Right renal cortex interstitium (tissue), 3 donors: ENCODE data around the gene ZC3H12A. TPM values are rescaled to one million over a fixed set of nuclear protein-coding genes. Genes with fewer than 3 reads are reported as not detected.

Experiments used
- DNase-seq, 3 donors: peaks; one replicate each; pipeline ENCODE4 v3.0.0-alpha.2; 2013; ENCODE audit warnings: low read depth in 3 of 3, low spot score in 2 of 3
- polyA plus RNA-seq, 3 donors: library from polyadenylated mRNA; unstranded; fragments of 120-200 nt; gene quantifications; one replicate each; pipeline ENCODE4 v1.2.1, GENCODE V29; 2013; ENCODE audit not compliant: insufficient read length in 3 of 3

Gene ZC3H12A
- polyA plus RNA-seq, 3 donors: 1.1 to 2.1 (median 1.7) TPM

DNA sequence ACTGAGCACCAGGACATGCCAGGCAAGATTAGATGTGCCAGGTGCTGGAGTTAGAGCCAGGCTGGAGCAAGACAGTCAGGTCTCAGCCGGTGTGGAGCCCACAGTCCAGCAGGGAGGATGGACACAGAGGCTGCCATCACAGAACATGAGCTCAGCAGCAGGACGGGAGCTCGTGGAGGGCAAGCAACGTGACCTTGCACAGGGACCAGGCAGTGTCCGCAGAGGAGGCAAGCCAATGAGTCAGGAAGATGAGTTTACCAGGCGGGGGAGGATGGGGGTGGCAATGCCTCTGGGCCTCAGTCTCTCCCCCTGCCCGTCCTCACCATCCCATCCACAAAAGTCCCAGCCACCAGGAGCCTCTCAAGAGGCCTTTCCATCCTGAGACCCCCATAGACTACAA is 20.7 kb upstream of the ZC3H12A start:
- DNase-seq: no peak

DNA sequence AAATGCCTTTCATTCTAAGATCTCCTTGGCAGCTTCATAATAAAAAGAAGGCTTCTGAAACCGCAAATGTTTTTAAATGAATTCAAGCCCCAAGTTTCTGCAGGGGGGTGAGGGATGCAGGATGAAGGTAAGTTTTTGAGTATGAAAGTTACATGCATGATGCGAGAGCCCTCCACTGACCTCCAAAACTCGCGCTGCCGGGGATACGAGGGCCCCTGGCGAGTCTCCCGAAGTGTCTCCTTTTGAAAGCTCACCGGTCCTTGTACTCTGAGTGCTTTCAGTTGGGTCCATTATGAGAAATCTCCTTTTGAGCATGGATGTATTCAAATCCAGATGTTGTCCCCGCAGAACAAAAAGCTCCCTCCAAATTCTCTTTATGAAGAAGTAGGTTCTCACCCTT is 18.9 kb upstream of the ZC3H12A start:
- no peak for DNase-seq

DNA sequence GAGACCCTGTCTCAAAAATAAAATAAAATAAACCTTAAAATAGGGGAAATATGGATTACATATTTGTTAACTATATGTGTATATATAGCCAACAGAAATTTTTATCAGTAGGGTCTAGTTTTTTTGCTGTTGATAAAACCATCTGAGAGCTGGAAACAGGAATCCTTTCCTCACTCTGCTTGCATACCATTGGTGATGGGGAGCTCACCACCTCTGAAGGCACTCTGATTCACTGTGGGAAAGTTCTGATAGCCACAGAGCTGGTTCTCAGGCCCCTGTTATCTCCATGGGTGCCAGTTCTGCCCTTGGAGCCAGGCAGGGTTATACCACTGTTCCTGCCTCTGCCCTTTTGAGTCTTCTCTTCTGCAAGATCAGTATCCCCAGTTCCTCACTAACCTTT is 17.8 kb upstream of the ZC3H12A start:
- DNase-seq: no peak

DNA sequence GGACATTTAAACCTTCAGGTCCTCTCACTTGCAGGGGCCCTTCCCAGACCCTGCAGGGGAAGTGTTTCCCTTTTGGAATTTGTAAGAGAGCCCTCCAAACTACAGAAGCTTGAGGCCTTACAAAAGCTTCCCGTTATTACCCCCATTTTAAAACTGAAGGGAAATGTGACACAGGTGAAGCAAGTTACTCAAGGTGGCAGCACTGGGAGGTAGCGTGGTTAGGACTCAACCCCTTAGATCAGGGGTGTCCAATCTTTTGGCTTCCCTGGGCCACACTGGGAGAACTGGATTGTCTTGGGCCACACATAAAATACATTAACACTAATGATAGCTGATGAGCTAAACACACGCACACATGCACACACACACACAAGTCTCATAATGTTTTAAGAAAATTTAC is 15.8 kb upstream of the ZC3H12A start:
- DNase-seq: no peak

DNA sequence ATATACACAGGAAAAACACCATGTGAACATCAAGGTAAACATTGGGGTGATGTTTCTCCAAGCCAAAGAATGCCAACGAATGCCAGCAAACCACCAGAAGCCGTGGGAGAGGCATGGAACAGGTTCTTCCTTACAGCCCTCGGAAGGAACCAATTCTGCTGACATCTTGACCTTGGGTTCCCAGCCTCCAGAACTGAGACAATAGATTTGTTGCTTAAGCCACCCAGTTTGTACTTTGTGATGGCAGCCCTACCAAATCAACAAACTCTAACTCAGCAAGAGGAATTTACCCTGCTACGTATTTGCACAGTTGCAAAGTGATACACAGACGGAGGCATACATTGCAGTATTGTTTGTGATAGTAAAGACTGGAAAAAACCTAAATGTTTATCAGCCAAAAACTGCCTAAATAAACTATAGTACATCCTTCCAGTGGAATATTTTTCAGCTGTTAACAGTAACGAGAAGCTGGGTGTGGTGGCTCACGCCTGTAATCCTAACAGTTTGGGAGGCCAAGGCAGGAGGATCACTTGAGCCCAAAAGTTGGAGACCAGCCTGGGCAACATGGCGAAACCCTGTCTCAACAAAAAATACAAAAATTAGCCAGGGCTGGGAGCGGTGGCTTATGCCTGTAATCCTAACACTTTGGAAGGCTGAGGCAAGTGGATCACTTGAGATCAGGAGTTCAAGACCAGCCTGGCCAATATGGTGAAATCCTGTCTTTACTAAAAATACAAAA is 12.5 kb upstream of the ZC3H12A start:
- DNase-seq: no peak

DNA sequence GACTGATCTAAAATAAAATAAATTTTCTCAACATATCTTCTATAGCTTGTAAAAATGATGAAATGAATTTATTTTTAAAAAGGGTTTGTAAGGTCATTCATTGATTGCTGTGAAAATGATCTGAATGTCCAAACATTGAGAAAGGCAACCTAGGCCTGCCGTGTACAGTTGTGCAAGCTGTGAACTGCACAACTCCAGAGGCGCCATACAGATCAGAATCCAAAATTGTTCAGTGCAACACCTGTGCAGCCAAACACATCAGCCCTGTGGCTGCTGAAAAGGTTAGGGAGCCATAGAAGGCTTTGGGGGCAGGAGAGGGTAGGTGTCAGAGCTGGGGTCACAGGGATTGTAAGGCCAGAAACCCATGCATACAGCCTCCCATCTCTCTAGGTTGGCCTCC is 9.9 kb upstream of the ZC3H12A start:
- DNase-seq: no peak

DNA sequence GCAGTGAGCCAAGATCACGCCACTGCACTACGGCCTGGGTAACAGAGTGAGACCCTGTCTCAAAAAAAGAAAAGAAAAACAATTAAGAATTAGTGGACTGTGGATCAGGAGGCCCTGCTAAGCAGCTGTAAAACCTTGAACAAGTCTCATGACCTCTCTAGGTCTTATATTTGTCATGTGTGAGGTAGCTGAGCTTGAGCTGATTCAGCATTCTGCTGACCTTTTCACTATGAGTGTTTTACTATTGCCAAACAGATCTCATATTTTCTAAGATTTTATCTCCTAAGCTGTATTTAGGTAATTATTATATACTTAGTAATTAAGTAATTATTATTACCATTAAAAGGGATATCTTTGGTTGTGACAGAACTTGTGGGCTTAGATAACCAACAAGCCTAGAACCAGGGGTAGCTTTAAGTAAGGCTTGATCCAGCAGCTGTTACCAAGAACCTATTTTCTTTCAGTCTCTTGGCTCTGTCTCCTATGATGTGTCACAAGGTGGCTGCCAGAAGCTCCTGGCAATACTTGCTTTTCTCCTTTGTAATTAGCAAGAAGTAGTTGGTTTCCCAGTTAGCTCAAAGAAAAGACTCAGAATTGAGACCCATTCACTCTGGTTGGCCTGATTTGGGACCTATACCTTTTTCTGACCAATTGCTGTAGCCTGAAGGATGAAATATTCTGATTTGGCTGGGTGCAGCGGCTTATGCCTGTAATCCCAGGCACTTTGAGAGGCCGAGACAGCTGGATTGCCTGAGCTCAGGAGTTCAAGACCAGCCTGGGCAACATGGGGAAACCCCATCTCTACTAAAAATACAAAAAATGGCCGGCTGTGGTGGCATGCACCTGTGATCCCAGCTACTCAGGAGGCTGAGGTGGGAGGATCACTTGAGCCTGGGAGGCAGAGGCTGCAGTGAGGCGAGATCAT is 8.5 kb upstream of the ZC3H12A start:
- no peak for DNase-seq

DNA sequence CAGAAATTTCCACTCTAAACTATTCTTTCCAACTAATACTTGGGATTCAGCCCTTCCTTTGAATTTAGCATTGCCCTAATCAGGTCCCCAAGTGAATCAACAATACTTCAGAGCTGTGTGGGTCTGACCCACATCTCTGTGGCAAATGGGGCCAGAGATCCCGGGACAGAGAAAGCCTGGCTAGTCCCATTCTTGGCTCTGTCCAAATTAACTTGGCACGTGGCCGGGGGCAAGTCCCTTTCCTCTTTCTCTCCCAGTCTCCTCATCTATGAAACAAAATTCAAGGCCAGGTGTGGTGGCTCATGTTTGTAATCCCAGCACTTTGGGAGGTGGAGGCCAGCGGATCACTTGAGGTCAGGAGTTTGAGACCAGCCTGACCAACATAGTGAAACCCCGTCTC is 6.3 kb upstream of the ZC3H12A start:
- DNase-seq: no peak

DNA sequence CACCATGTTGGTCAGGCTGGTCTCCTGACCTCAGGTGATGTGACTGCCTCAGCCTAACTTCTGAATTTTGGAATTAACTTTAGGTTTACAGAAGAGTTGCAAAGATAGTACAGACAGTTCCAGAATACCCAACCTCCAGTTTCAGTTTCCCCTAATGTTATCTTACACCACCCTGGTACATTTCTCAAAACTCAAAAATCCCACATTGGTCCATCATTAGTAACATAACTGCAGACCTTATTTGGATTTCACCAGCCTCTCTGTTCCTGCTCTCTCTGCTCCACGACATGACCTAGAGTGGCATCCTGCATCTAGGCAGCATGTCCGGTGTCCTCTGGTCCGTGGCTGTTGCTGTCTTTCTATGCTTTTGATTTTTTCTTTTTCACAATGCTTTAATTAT is 5.0 kb upstream of the ZC3H12A start:
- DNase-seq: no peak

DNA sequence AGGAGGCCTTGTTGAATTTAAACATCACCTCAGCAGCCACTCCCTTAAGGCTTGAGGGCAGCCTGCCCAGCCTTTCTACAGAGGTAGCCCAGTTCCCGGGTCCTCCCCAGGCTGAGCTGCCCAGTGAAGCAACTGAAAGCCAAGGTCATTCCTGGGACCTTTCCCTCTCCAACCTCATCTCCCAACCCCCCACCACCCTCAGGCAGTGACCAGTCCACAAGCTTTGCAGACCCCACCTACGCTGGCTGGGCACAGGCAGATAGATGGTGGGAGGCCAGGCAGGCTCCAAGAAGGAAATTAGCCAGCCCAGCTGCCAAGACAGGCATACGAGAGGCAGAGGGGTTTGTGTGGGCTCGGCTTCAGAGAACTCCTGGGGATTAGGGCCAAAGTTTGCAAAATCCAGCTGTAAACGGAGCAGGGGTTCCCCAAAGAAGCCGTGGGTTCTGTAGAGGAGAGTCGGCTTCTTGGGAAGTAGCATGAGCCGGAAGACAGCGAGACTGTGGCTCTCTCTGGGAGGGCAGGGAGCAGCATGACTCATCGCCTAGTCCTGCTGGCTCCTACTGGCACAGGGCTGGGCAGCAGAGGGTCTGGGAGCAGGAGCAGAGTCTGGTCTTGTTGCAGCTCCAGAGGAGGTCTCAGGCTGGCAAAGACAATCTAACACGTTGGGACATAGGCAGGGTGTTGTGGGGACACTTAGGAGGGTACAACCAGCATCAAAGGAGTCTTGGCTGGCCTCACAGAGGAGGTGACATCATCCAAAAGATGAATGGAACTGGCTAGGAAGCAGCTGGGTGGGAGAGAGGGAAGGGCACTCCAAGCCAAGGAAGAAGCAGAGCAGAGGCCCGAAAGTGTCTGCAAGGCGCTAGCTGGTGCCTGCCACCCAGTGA is 2.8 kb upstream of the ZC3H12A start:
- no peak for DNase-seq

DNA sequence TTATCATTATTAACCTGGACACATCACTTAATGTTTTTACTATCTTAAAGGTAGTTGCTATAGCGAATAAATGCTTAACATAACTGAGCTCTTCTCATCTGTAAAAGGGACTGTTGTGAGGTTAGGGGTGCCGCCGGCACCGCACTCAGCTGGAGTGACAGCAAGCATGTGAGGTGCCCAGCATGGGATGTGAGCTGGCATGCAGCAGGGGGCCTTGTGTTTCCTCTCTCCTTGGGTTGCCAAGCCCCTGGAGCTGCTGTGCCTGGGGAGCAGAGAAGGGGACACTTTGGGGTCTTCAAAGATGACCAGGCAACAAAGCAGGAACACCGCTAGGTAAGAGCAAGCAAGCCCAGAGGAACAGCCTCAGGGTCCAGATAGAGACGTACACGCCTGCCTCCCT is 2.1 kb upstream of the ZC3H12A start:
- no peak for DNase-seq

DNA sequence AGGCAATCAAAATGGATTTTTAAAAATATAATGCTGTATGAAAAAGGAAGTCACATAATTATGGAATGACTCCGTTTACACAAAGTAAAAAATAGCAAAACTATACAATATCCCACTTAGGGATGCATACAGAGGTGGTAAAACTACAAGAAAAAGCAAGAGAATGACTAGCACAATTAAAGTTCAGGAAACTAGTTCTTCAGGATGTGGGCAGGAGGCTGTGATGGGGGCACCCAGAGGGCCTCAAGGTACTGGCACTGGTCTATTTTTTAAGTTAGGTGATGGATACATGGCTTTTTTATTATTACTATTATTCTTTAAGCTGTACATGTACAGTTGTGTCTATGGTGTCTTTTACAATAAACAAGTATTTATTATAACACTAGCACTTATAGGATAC is 1.4 kb upstream of the ZC3H12A start:
- DNase-seq: no peak

DNA sequence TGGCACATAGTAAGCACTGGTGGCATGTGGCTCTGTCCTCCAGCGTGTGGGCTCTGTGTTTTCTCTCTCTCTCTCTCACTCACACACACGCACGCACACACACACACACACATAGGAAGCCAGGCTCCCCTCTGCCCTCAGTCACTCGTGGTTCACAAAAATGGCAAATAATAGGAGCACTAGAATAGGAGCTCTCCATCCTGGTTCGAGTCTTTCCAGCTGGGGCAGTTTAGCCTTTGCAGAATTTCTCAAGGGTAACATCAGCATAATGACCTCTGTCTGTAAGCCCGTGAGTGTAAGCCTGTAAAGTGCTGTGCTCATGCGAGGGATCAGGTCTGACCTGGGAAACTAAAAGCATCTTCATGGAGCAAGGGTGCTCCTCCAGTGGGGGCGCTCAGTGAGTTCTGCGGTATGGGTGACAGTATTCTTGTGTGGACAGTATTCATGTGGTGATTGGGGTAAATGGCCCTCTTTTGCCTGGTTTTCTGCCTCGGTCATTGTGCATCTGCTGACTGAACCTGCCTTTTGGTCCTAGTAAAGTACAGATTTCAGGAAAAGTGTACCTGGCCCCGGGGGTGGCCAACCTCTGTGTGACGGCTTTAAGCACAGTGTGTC is 842 bp upstream of the ZC3H12A start:
- DNase-seq: no peak

DNA sequence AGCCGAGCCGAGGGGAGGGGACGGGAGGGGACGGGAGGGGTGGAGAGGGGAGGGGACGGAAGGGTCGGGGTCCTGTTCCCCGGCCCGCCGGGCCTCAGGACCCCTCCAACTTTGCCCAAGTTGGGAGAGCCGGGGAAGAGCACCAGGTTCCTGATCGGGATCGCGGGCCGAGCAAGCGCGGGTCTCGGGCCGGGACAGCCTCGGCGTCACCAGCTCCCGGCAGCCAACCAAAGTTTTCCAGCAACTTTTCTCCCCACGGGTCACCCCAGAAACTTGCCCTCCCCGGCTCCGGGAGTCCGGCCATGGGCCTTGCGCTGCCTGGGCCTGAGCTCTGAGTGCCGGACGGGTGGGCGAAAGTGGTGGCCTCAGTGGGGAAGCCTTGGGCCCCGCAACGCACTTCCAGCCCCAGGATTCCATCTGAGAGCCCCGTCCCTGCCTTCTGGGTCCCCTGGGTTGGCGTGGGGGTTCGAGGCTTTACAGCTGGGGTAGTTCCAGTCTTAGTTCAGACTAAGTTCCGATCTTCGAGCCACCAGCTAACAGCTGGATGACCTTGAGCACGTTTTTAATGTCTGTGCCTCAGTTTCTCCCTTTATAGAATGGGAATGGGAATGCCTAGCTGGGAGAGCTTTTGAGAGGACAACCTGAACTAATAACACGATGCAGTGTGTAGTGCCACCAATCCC is 458 bp downstream of the ZC3H12A start:
- DNase-seq: no peak

DNA sequence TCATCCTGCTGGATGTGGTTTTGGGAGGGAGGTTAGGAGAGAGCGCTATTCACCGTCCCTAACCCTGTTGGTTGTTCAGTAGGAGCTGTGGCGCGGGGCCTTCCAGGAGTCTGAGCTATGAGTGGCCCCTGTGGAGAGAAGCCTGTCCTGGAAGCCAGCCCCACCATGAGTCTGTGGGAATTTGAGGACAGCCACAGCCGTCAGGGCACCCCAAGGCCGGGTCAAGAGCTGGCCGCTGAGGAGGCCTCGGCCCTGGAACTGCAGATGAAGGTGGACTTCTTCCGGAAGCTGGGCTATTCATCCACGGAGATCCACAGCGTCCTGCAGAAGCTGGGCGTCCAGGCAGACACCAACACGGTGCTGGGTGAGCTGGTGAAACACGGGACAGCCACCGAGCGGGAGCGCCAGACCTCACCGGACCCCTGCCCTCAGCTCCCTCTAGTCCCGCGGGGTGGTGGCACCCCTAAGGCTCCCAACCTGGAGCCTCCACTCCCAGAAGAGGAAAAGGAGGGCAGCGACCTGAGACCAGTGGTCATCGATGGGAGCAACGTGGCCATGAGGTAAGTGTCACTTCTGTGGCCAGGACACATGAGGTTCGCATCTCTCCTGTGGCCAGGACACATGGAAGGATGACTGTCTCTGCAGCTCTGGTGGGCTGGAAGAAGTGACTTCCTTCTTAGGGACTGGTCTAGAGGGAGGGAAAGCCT is 1.2 kb downstream of the ZC3H12A start:
- no peak for DNase-seq

DNA sequence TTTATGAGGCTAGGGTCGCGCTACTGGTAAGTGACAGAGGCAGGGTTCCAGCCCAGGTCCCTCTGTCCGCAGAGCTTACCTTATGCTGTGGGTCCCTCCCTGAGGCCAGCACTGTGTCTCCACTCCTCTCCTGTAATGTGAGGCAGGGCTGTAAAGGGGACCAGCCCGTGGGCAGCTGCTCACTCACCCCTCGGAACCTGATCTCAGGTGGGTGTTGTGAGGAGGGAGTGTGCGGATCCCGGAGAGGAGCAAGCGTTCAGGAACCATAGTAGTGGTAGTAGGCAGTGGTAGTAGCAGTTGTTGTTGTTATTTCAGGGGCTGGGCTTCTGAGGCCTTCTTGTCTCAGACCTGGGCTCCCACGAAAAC is 1.7 kb downstream of the ZC3H12A start:
- no peak for DNase-seq

DNA sequence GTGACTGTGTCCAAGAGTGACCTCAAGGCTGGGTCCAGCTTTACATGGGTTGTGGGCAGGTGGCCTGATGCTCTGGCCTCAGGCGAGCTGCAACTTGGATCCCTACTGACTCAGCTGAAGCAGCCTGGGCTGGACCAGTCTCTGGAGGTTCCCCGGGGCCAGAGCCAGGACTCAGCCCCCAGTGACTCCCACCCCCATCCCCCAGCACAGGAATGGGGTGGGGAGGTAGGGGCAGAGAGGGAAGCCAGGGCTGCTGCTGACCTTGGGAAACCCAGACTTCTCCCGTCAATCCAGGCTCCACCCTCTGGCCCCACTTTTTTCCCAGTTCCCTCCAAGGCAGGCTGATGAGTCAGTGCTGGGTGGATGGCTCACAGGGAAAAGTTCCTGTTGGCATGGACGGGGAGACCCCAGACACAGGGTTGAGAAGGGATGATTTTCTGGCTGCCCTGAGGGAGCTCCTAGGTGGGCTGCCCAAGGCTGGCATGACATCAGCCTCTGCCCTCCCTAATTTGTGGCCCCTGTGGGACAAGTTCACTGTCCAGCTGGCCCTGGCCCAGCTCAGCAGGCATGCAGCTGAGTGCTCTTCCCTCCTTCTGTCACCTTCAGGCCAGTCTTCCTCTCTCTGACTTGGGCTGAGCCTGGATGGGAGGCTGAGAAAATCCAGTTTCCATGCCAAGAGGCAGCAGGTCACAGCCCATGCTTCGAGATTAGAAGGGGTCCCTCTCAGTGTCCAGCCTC is 2.2 kb downstream of the ZC3H12A start:
- no peak for DNase-seq

DNA sequence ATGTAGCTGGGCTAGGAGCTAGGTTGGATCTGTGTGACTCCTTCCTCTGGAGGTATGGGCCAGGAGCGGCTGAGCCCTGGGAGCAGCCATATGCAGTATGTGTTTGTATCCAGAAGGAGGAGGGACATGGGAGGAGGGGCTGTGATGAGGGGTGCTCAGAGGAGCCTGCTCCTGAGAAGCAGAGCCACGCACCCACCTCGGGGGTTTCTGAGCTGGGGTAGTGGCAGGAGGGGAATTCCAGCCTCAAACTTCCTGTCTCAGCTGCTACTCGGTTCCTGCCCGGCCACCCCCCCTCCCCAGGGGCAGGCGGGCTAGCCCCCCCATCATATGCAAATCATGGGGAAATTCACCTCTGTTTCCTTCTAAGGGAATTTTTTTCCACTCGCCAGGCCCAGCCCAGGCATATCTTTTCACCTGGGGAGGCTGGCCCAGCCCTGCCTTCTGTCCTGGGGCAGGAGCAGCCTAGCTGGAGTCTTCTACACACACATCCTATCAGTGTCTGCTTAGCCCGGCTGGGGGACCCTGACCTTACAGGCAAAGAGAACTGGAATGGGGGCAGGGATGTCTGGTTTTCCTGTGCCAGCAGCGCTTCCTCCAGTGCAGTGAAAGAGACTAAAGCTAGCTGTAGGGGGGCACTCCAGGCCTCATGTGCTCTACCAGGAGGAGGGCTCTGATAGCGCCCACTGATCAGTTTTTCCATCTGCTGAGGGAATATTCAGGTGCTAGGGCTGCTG is 3.0 kb downstream of the ZC3H12A start:
- DNase-seq: no peak
